Measurements from ENCODE around the gene CYP2C8.

- no peak for TF ChIP-seq CTCF (conservative IDR thresholded peaks at IDR 0.05 in 1 of 2, IDR thresholded peaks at IDR 0.05 in 1 of 2; ENCODE audit: low read depth in 1 of 2, low read length in 2 of 2)
- no peak for TF ChIP-seq EZH2 (IDR thresholded peaks at IDR 0.05; ENCODE audit: low read length, missing control alignments)
Measured at GRCh38 chr10:95097805-95098204, 28.5 kb upstream of the CYP2C8 start.
